ENCODE data around the gene RAB1A. TPM values are rescaled to one million over a fixed set of nuclear protein-coding genes. Genes with fewer than 3 reads are reported as not detected.

Gene RAB1A
- total RNA-seq, 1 experiment from 2014 or later = 229 TPM

- in situ Hi-C loops (cut with HindIII; ENCODE audit: low pct_unique_long_range_greater_than_20kb, low sequenced_read_pairs) = no loop called here
- no peak for DNase-seq (ENCODE audit: low read depth, low spot score)
Measured at GRCh38 chr2:65055422-65056214, 74.3 kb downstream of the RAB1A start.

- no peak for DNase-seq (ENCODE audit: low read depth, low spot score)
- in situ Hi-C loops (cut with HindIII; ENCODE audit: low pct_unique_long_range_greater_than_20kb, low sequenced_read_pairs) = no loop called here
Measured at GRCh38 chr2:65054749-65055421, 75.0 kb downstream of the RAB1A start.

- in situ Hi-C loops (cut with HindIII; ENCODE audit: low pct_unique_long_range_greater_than_20kb, low sequenced_read_pairs) = no loop called here
- peak; percentile 59 for DNase-seq (ENCODE audit: low read depth, low spot score)
Measured at GRCh38 chr2:65053199-65053598, 76.7 kb downstream of the RAB1A start.

- in situ Hi-C loops (cut with HindIII; ENCODE audit: low pct_unique_long_range_greater_than_20kb, low sequenced_read_pairs) = no loop called here
- DNase-seq (ENCODE audit: low read depth, low spot score) = no peak
Measured at GRCh38 chr2:65050931-65051330, 79.0 kb downstream of the RAB1A start.

GRCh38 chr2:65049010-65049639 lies 80.8 kb downstream of the RAB1A start:
- DNase-seq (ENCODE audit: low read depth, low spot score) = no peak
- in situ Hi-C loops (cut with HindIII; ENCODE audit: low pct_unique_long_range_greater_than_20kb, low sequenced_read_pairs) = no loop called here

GRCh38 chr2:65046633-65047407 lies 83.1 kb downstream of the RAB1A start:
- in situ Hi-C loops (cut with HindIII; ENCODE audit: low pct_unique_long_range_greater_than_20kb, low sequenced_read_pairs) = no loop called here
- no peak for DNase-seq (ENCODE audit: low read depth, low spot score)

GRCh38 chr2:65045651-65046050 lies 84.3 kb downstream of the RAB1A start:
- in situ Hi-C loops (cut with HindIII; ENCODE audit: low pct_unique_long_range_greater_than_20kb, low sequenced_read_pairs) = no loop called here
- no peak for DNase-seq (ENCODE audit: low read depth, low spot score)

GRCh38 chr2:65044097-65044735 lies 85.7 kb downstream of the RAB1A start:
- DNase-seq (ENCODE audit: low read depth, low spot score) = no peak
- in situ Hi-C loops (cut with HindIII; ENCODE audit: low pct_unique_long_range_greater_than_20kb, low sequenced_read_pairs) = no loop called here

- no peak for DNase-seq (ENCODE audit: low read depth, low spot score)
- in situ Hi-C loops (cut with HindIII; ENCODE audit: low pct_unique_long_range_greater_than_20kb, low sequenced_read_pairs) = no loop called here
Measured at GRCh38 chr2:65043001-65043400, 86.9 kb downstream of the RAB1A start.

GRCh38 chr2:65040400-65041261 lies 89.3 kb downstream of the RAB1A start:
- DNase-seq (ENCODE audit: low read depth, low spot score) = peak; percentile 91
- in situ Hi-C loops (cut with HindIII; ENCODE audit: low pct_unique_long_range_greater_than_20kb, low sequenced_read_pairs) = no loop called here

GRCh38 chr2:65039640-65040039 lies 90.3 kb downstream of the RAB1A start:
- in situ Hi-C loops (cut with HindIII; ENCODE audit: low pct_unique_long_range_greater_than_20kb, low sequenced_read_pairs) = no loop called here
- no peak for DNase-seq (ENCODE audit: low read depth, low spot score)

- in situ Hi-C loops (cut with HindIII; ENCODE audit: low pct_unique_long_range_greater_than_20kb, low sequenced_read_pairs) = no loop called here
- no peak for DNase-seq (ENCODE audit: low read depth, low spot score)
Measured at GRCh38 chr2:65037178-65037577, 92.7 kb downstream of the RAB1A start.

Small RNAs within 50 kb of the gene (small RNA-seq; reads per million reads assigned to genes)
- gene RF00090 = 0 reads per million in 2 experiments

Other genes starting within 250 kb of the RAB1A start
- 704 and 722 TPM in 2 replicates for gene SLC1A4, start 140.7 kb downstream of the RAB1A start, total RNA-seq (2014; rRNA removed; shearing (Covaris generic))
- gene CEP68, start 73.7 kb downstream of the RAB1A start, total RNA-seq (2014; rRNA removed; shearing (Covaris generic)) = 12.3 and 14.6 TPM in 2 replicates
- gene ACTR2, start 97.7 kb upstream of the RAB1A start, total RNA-seq (2014; rRNA removed; shearing (Covaris generic)) = 74.8 and 91.9 TPM in 2 replicates

All from SK-MEL-5 (cell line).